22Rv1 (cell line): ENCODE measurements around the gene NDUFS1.
"Not testable (repeated sequence)": the region's sequence is repeated elsewhere in the genome, so short reads cannot be mapped to it uniquely, and the experiment has no call there.

Experiments used
- H3K27ac ChIP-seq: fragments of 450-650 bp; 2 replicates; pipeline ENCODE4 v1.5.1; 2017
- ZFX ChIP-seq: fragments of 450-650 bp; IDR thresholded peaks from 2 replicates; pipeline ENCODE4 v1.6.1; 2017; ENCODE audit warnings: antibody characterized with exemption, borderline replicate concordance
- TF ChIP-seq, protein P1 (sequence below): fragments of 450-650 bp; IDR thresholded peaks from 2 replicates; pipeline ENCODE4 v1.5.1; 2017; ENCODE audit warnings: mild to moderate bottlenecking

Gene NDUFS1

DNA sequence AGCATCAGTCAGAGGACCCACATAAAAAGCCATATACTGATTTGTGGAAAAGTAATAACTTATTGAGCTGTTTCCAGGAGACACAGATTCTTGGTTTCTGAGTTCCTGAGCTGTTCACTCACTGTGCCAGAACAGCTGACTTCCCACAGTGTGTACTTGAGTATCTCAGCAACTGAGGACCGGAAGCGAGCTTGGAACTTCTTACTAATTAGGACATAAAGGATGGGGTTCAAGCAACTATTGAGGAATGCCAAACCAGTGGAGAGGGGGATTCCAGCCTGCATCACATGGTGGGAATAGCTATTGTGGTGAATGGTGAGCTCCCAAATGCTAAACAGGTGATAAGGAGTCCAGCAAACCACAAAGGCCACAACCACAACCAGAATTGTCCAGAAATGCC lies 16.9 kb upstream of the NDUFS1 start:
- H3K27ac ChIP-seq, result no peak overlapping the region
- no peak for TF ChIP-seq ZFX
- TF ChIP-seq, protein P1, sequence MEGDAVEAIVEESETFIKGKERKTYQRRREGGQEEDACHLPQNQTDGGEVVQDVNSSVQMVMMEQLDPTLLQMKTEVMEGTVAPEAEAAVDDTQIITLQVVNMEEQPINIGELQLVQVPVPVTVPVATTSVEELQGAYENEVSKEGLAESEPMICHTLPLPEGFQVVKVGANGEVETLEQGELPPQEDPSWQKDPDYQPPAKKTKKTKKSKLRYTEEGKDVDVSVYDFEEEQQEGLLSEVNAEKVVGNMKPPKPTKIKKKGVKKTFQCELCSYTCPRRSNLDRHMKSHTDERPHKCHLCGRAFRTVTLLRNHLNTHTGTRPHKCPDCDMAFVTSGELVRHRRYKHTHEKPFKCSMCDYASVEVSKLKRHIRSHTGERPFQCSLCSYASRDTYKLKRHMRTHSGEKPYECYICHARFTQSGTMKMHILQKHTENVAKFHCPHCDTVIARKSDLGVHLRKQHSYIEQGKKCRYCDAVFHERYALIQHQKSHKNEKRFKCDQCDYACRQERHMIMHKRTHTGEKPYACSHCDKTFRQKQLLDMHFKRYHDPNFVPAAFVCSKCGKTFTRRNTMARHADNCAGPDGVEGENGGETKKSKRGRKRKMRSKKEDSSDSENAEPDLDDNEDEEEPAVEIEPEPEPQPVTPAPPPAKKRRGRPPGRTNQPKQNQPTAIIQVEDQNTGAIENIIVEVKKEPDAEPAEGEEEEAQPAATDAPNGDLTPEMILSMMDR, result no peak

DNA sequence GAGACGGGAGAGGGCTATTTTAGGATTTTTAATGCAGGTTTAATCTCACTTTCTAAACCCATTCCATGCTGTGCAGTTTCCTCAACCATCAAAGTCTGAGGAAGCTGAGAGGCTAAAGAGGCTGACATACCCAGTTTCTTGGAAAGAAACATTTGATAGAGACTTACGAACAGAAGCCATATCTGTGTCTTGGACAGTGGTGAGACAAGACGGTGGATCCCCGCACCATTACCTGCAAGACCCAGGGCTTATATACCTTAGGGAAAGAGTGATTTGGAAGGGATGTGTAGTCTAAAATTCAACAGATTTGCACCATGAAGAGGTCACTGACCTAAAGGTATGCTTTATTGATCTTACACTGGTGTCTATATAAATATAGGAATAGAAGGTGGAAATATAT lies 13.9 kb upstream of the NDUFS1 start:
- no peak overlapping the region for H3K27ac ChIP-seq
- TF ChIP-seq ZFX, result no peak
- TF ChIP-seq, protein P1, result no peak

DNA sequence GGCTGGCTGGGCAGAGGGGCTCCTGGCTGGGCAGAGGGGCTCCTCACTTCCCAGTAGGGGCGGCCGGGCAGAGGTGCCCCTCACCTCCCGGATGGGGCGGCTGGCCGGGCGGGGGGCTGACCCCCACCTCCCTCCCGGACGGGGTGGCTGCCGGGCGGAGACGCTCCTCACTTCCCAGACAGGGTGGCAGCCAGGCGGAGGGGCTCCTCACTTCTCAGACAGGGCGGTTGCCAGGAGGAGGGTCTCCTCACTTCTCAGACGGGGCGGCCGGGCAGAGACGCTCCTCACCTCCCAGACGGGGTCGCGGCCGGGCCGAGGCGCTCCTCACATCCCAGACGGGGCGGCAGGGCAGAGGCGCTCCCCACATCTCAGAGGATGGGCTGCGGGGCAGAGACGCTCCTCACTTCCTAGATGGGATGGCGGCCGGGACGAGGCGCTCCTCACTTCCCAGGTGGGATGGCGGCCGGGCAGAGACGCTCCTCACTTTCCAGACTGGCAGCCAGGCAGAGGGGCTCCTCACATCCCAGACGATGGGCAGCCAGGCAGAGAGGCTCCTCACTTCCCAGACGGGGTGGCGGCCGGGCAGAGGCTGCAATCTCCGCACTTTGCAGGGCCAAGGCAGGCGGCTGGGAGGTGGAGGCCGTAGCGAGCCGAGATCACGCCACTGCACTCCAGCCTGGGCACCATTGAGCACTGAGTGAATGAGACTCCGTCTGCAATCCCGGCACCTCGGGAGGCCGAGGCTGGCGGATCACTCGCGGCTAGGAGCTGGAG lies 12.6 kb upstream of the NDUFS1 start:
- H3K27ac ChIP-seq, result not testable (repeated sequence)

- not testable (repeated sequence) for H3K27ac ChIP-seq
Observed at GRCh38 chr2:206168230-206168629, 9.0 kb upstream of the NDUFS1 start.

DNA sequence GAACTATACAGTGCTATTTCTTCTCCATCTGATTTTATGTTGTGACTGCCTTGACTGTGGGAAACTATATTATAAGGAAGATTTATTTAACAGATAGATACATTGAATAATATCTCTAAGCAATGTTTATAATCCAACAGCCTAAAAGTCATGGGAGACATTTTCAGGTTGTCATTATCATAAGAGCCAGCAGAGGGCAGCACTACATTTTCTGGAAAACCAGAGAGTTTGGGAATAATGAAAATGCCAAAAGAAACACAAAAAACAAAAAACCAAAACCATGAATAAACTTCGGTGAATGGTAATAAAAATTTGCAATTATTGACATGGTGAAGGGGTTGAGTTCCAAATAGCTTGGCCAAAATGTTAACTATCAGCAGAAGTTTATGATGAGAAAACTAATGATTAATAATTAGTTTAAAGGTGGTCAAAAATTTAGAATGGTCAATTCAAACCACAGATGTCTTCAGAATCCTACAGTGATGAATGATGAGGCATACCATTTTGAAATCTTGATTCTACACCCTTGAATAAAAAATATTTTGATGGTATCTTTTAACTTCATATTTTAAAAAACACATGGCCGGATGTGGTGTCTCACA lies 5.1 kb upstream of the NDUFS1 start:
- no peak overlapping the region for H3K27ac ChIP-seq
- TF ChIP-seq, protein P1, result peak; percentile 90
- TF ChIP-seq ZFX, result no peak

GRCh38 chr2:206163251-206163880 lies 4.1 kb upstream of the NDUFS1 start:
- H3K27ac ChIP-seq, result no peak overlapping the region
- TF ChIP-seq ZFX, result no peak
- TF ChIP-seq, protein P1, result no peak

GRCh38 chr2:206162401-206162800 lies 3.2 kb upstream of the NDUFS1 start:
- not testable (repeated sequence) for H3K27ac ChIP-seq

DNA sequence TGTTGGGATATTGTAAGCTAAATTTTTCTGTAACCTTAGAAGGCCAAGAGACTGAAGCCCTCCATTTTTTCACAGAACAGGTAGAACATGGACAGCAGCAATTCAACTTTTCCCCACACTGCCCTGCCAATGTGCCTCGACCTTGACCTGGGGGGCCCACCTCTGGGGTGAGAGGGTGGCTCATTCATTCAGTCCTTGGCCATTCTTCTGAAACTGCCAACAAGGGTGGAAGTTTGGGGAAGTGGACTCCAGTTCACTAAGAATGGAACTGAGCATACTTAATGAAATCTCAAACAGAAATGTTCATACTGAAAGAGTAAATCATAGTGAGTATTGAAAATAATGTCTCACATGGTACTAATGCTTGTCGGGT lies 1.5 kb upstream of the NDUFS1 start:
- H3K27ac ChIP-seq, result peak overlapping the region; percentile 85
- TF ChIP-seq, protein P1, result no peak
- no peak for TF ChIP-seq ZFX
